Effector memory CD4-positive, alpha-beta T cell (primary cell): Measurements from ENCODE around the gene F13B.
"Not testable (repeated sequence)": the region's sequence is repeated elsewhere in the genome, so short reads cannot be mapped to it uniquely, and the experiment has no call there.

Source experiments
- DNase-seq, 3 donors: peaks; one replicate each; pipeline ENCODE4 v3.0.0-alpha.2; 2020
- H3K27ac ChIP-seq: 2 replicates; pipeline ENCODE4 v1.7.0; 2013; ENCODE audit warnings: mild to moderate bottlenecking, low read length, moderate library complexity; ENCODE audit not compliant: insufficient read depth, poor library complexity, severe bottlenecking
- H3K27me3 ChIP-seq: replicated peaks from 2 replicates; pipeline ENCODE4 v1.7.0; 2013; ENCODE audit warnings: mild to moderate bottlenecking, low read length; ENCODE audit not compliant: insufficient read depth, control insufficient read depth, poor library complexity, severe bottlenecking
- H3K36me3 ChIP-seq: 2 replicates; pipeline ENCODE4 v1.7.0; 2013; ENCODE audit warnings: mild to moderate bottlenecking, low read length, moderate library complexity; ENCODE audit not compliant: control insufficient read depth, insufficient read depth
- H3K4me1 ChIP-seq: 2 replicates; pipeline ENCODE4 v1.7.0; 2013; ENCODE audit warnings: low read length, mild to moderate bottlenecking; ENCODE audit not compliant: control insufficient read depth, insufficient read depth, poor library complexity, severe bottlenecking
- H3K4me3 ChIP-seq: 2 replicates; pipeline ENCODE4 v1.7.0; 2013; ENCODE audit warnings: low read length, low read depth, mild to moderate bottlenecking; ENCODE audit not compliant: insufficient read depth, poor library complexity, severe bottlenecking
- H3K9me3 ChIP-seq: 2 replicates; pipeline ENCODE4 v1.7.0; 2013; ENCODE audit warnings: mild to moderate bottlenecking, low read length, moderate library complexity; ENCODE audit not compliant: control insufficient read depth

F13B gene

DNA sequence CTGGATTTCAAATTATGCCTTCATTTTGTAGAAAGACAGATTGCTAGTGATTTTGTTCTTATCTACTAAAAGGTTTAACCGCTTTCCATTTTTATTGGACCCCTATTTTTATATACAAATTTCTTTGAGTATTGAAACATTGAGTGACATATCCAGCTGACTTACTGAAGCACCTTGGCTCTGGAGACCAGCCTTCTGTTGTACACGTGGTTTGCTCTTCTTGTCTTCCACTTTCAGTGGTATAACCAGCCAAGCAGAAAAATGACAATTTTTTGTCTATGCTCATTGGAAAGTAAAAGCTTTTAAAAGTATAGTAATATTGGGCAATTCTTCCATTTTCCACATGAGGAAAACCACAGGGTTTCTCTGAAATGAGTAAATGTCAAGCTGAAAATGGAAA lies 4.4 kb downstream of the F13B start:
- Histone ChIP-seq H3K9me3 (no peaks in the 10 kb centered on the region), H3K4me3 (no peak overlapping the region), H3K27ac (no peak overlapping the region), H3K27me3 (no peaks in the 10 kb centered on the region), H3K4me1 (no peaks in the 10 kb centered on the region), H3K36me3 (no peaks in the 10 kb centered on the region)
- no peak for DNase-seq

DNA sequence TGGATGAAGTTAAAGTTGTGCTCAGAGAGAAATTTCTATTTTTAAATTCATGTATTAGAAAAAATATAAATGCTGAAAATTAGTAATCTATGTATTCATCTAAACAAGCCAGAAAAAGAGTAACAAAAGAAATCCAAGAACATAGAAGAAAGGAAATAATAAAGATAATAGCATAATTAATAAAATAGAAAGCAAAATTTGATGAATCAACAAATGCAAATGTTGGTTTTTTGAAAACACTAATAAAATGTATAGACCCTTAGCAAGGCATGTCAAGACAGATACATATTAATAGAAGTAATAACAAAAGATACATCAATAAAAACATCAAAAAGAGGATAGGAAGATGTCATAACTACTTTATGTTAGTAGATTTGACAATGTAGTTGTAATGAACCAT lies 18.0 kb downstream of the F13B start:
- Histone ChIP-seq H3K27me3 (no peaks in the 10 kb centered on the region), H3K4me1 (no peaks in the 10 kb centered on the region), H3K9me3 (no peaks in the 10 kb centered on the region), H3K4me3 (no peak overlapping the region), H3K36me3 (no peaks in the 10 kb centered on the region), H3K27ac (no peak overlapping the region)
- no peak for DNase-seq

DNA sequence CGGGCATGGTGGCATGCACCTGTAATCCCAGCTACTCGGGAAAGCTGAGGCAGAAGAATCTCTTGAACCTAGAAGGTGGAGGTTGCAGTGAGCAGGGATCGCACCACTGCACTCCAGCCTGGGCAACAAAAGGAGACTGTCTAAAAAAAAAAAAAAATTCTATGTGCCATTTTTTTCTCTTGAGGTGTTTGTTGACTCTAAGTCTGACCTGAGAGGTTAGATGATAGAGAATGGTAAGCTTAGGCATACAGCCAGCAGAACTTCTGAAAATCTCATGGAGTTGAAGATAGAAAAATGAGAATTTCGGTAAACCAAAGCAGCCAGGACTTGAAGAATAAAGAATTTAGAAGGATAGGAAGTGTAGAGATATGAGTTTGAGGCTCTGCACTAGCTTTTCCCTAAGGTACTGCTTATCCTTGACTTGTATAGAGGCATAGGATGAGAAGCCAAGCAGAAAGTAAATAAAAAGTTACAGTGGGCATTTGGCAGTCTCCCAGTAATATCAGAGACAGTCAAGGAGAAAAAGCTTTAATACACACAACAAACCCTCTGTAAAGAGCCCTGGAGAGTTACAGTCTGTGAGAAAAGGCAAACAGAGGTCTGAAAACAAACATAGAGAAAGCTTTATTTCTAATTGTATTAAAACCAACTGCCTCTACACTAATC lies 24.3 kb downstream of the F13B start:
- no peak overlapping the region for H3K4me3 ChIP-seq
- H3K36me3 ChIP-seq, result no peaks in the 10 kb centered on the region
- no peak for DNase-seq
- no peaks in the 10 kb centered on the region for H3K9me3 ChIP-seq
- no peaks in the 10 kb centered on the region for H3K27me3 ChIP-seq
- H3K4me1 ChIP-seq, result no peaks in the 10 kb centered on the region
- no peak overlapping the region for H3K27ac ChIP-seq

DNA sequence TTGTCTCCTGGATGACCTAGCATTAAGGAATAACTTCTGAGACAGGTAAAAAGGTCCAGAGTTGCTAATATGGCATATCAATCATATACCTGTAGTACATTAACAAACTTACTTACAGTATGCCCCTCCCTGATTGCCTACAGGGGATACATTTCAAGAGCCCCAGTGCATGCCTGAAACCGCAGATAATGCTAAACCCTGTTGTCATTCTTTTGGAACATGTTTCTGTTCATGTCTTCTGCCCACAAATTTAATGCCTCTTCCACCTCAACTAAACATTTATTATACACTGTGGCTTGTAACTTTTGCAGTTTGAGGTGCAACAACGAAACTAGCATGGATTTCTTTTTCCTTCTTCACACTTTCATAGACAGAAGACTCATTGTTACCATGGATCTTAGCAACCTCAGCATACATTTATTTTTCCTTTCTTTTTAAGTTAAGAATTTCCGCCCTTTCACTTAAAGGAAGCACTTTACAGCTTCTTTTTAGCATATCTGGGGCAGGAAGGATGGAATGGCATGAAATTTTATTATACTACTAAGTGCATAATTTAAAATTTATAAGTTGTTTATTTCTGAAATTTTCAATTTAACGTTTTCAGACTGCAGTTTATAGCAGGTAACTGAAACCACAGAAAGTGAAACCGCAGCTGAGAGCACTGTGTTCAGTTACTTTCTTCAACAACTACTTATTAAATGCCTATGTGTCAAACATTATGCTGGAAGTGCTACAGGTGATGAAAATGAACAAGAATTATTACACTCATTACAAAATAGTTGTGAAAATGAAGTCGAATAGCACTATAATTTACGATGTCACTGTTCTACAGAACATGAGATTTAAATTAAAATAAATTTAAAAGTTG lies 25.3 kb downstream of the F13B start:
- no peak for DNase-seq
- H3K4me3 ChIP-seq, result no peak overlapping the region
- no peaks in the 10 kb centered on the region for H3K4me1 ChIP-seq
- no peaks in the 10 kb centered on the region for H3K27me3 ChIP-seq
- no peak overlapping the region for H3K27ac ChIP-seq
- H3K9me3 ChIP-seq, result no peaks in the 10 kb centered on the region
- no peaks in the 10 kb centered on the region for H3K36me3 ChIP-seq

DNA sequence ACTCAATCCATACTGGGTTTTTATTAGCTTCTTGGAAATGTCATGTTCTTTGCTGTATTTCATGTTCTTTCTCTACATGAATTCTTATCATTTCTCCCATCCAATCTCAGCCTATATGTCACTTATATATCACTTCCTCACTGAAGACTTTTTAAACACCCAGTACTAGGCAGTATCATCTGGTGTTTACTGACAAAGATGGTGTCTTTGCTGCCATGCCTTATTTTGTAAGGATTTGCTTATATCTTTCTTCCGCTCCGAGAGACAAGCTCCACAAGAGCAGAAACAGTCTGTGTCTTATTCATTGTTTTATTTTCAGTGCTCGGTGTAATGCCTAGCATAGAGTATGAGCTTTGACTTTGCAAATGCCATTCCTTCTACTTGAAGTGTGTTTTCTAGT lies 30.2 kb downstream of the F13B start:
- Histone ChIP-seq H3K36me3 (no peaks in the 10 kb centered on the region), H3K27ac (no peak overlapping the region), H3K9me3 (no peaks in the 10 kb centered on the region), H3K27me3 (no peaks in the 10 kb centered on the region), H3K4me3 (no peak overlapping the region), H3K4me1 (no peaks in the 10 kb centered on the region)
- DNase-seq, result no peak

DNA sequence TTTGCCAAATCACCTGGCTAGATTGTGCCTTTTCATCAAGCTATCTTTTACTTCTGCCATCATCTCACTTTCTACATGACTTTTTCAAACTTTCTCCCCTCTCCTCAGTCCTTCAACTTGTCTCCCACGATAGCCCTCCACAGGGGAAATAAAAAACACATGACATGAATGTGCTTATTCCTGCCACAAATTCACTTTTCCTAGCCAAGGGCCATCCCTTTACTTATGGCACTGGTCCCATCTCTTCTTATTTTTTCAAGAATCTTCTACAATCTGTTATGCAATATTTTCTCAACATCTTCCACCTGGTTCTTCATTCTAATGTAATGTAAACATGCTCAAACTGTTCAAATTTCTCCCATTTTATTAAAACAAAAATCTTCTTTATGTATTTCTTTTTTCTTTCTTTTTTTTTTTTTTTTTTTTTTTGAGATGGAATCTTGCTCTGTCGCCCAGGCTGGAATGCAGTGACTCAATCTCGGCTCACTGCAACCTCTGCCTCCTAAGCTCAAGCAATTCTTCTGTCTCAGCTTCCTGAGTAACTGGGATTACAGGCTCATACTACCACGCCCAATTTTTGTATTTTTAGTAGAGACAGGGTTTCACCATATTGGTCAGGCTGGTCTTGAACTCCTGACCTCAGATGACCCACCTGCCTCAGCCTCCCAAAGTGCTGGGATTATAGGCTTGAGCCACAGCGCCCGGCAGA lies 32.3 kb downstream of the F13B start:
- H3K9me3 ChIP-seq, H3K36me3 ChIP-seq, H3K4me1 ChIP-seq, H3K27me3 ChIP-seq, H3K27ac ChIP-seq, DNase-seq, H3K4me3 ChIP-seq: not testable (repeated sequence)

DNA sequence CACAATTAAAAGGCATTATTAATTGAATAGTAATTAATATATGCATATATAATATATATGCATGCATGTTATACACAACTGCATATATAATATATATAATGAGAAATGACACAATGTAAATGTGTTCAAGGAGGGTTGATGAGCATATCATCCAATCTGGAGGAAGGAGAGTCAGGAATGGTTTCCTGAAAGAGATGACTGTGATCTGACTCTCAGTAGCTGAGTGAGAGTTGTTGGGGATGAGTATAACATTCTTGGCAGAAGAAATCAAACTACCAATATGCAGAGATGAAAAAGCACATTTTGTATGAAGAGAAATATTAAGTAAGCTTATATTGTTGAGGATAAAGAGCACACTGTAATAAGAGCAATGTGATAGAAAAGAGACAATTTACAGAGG lies 37.3 kb downstream of the F13B start:
- H3K4me1 ChIP-seq, result no peaks in the 10 kb centered on the region
- no peak for DNase-seq
- H3K36me3 ChIP-seq, result no peaks in the 10 kb centered on the region
- H3K4me3 ChIP-seq, result no peak overlapping the region
- H3K27ac ChIP-seq, result no peak overlapping the region
- H3K27me3 ChIP-seq, result no peaks in the 10 kb centered on the region
- H3K9me3 ChIP-seq, result no peaks in the 10 kb centered on the region

DNA sequence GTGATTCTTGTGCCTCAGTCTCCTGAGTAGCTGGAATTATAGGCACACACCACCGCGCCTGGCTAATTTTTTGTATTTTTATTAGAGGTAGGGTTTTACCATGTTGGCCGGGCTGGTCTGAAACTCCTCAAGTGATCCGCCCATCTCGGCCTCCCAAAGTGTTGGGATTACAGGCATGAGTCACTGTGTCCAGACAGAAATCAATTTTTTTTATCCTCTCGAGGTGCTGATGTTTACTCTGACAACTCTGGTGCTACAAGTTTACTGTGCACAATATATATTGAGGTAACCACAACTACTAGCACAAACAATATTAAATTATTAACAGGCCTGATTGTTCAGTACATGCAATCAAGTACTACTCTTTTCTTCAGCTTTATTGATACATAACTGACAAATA lies 39.7 kb downstream of the F13B start:
- Histone ChIP-seq H3K36me3 (no peaks in the 10 kb centered on the region), H3K9me3 (no peaks in the 10 kb centered on the region), H3K27me3 (no peaks in the 10 kb centered on the region), H3K4me3 (no peak overlapping the region), H3K4me1 (no peaks in the 10 kb centered on the region), H3K27ac (no peak overlapping the region)
- DNase-seq, result no peak

DNA sequence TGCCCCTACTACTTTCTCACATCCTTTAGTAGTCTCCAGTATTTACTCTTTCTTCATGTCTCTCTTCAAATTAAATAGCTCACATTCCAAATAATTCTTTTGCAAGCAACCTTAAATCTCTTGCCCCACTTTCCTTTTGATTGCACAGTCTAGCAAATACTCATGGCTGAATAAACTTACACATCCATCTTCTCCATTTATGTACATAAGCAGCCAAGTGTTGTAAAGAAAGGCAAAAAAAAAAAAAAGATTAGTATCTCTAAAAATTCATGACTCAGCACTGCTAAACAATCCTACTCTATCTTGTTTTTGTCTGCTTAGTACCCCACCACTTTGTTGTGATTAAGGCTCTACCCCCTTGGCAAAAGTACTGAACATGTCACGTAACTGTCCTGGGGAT lies 42.6 kb downstream of the F13B start:
- Histone ChIP-seq H3K27me3 (no peaks in the 10 kb centered on the region), H3K36me3 (no peaks in the 10 kb centered on the region), H3K4me1 (no peaks in the 10 kb centered on the region), H3K4me3 (no peak overlapping the region), H3K27ac (no peak overlapping the region), H3K9me3 (no peaks in the 10 kb centered on the region)
- no peak for DNase-seq

DNA sequence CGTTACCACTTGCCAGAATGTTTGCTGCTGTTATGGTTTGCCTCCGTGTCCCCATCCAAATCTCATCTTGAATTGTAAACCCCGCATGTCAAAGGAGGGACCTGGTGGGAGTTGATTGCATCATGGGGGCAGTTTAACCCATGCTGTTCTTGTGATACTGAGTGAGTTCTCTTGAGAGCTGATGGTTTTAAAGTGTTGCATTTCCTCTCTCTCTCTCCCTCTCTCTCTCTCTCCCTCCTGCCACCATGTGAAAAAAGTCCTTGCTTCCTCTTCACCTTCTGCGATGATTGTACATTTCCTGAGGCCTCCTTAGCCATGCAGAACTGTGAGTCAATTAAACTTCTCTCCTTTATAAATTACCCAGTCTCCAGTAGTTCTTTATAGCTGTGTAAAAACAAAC lies 45.3 kb downstream of the F13B start:
- Histone ChIP-seq H3K36me3 (no peaks in the 10 kb centered on the region), H3K27me3 (no peaks in the 10 kb centered on the region), H3K4me1 (no peaks in the 10 kb centered on the region), H3K27ac (no peak overlapping the region), H3K9me3 (no peaks in the 10 kb centered on the region), H3K4me3 (no peak overlapping the region)
- no peak for DNase-seq
